Globus pallidus (tissue), 1 donor: ENCODE results near the gene ABLIM3.

Source experiments
- DNase-seq: peaks from one replicate; pipeline ENCODE4 v3.0.0-alpha.2; 2015; ENCODE audit warnings: low spot score

The ABLIM3 gene

GRCh38 chr5:149133795-149134777 lies 7.2 kb upstream of the ABLIM3 start:
- DNase-seq, result no peak

- DNase-seq, result no peak
These were observed 6.4 kb upstream of the ABLIM3 start for GRCh38 chr5:149134778-149135500.

- no peak for DNase-seq
These were observed 5.6 kb upstream of the ABLIM3 start for GRCh38 chr5:149135536-149136201.

GRCh38 chr5:149138182-149138923 lies 2.9 kb upstream of the ABLIM3 start:
- DNase-seq, result no peak

GRCh38 chr5:149140197-149141002 lies 893 bp upstream of the ABLIM3 start:
- no peak for DNase-seq

GRCh38 chr5:149141957-149142851 lies 911 bp downstream of the ABLIM3 start:
- no peak for DNase-seq

GRCh38 chr5:149143470-149143869 lies 2.2 kb downstream of the ABLIM3 start:
- DNase-seq, result no peak

- no peak for DNase-seq
These were observed 3.3 kb downstream of the ABLIM3 start for GRCh38 chr5:149144637-149145036.

GRCh38 chr5:149145138-149145537 lies 3.8 kb downstream of the ABLIM3 start:
- no peak for DNase-seq

GRCh38 chr5:149147676-149148075 lies 6.4 kb downstream of the ABLIM3 start:
- no peak for DNase-seq

GRCh38 chr5:149149942-149150341 lies 8.6 kb downstream of the ABLIM3 start:
- no peak for DNase-seq

GRCh38 chr5:149150457-149150856 lies 9.2 kb downstream of the ABLIM3 start:
- DNase-seq, result no peak

GRCh38 chr5:149151717-149152116 lies 10.4 kb downstream of the ABLIM3 start:
- DNase-seq, result no peak

GRCh38 chr5:149152317-149152746 lies 11.0 kb downstream of the ABLIM3 start:
- DNase-seq, result no peak

- no peak for DNase-seq
These were observed 12.0 kb downstream of the ABLIM3 start for GRCh38 chr5:149153193-149153750.

- no peak for DNase-seq
These were observed 12.7 kb downstream of the ABLIM3 start for GRCh38 chr5:149153751-149154610.

- DNase-seq, result no peak
These were observed 13.4 kb downstream of the ABLIM3 start for GRCh38 chr5:149154650-149155049.

GRCh38 chr5:149156435-149157083 lies 15.3 kb downstream of the ABLIM3 start:
- DNase-seq, result no peak
